ENCODE data around the gene PRG3.

GRCh38 chr11:57353446-57353845 is 27.5 kb downstream of the PRG3 start:
- no peak for TF ChIP-seq CTCF (conservative IDR thresholded peaks at IDR 0.05; ENCODE audit: low read depth, low read length)
- no peak for TF ChIP-seq EZH2phosphoT487 (IDR thresholded peaks at IDR 0.05; ENCODE audit: borderline replicate concordance, low read length)
- TF ChIP-seq EZH2 (IDR thresholded peaks at IDR 0.05; ENCODE audit: low read length, unreplicated experiment) = no peak
